ENCODE data around the gene MAP3K14.

MAP3K14 gene

DNA sequence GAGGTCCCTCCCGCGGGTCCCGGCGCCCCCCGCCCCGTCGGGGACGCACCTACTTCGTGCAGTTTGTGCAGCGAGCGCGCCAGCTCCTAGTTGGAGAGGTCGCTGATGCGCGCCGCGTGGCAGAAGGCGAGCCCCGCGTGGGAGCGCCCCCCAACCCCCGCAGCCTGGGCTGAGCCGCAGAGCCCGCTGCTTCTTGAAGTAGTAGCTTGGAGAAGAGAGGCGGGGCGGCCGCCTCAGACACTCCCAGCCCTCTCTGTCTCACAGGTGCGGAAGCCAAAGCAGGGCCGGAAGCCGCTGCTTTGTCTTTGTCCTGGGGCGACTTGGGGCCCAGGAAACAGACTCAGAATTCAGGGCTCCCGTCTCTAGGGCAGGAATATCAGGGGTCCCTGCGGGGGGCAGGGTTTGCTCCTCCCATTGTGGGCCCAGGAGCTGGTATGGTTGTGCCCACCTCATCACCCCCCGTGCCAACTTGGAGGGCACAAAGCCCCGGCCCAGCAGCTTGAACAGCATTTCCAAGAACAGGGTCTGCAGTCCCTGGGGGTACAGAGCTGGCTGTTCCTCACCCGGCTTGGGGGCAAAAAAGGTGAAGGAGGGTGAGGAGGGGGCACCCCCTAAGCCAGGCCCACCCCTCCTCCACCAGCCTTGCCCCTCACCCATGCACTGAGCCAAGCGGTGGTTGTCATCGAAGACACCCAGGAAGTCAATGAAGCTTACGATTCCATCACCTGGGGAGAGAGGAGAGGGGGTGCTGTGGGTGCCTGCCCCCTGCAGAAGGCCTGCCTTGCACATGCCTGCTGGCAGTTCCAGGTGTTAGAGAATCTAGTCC, 68.5 kb downstream of the MAP3K14 start:
- in situ Hi-C loops (cut with HindIII; ENCODE audit: low pct_ligation_motif_present, low pct_unique_long_range_greater_than_20kb, low sequenced_read_pairs): no loop called here
- peak; percentile 57 for DNase-seq

GRCh38 chr17:45247429-45248131, 69.2 kb downstream of the MAP3K14 start:
- in situ Hi-C loops (cut with HindIII; ENCODE audit: low pct_ligation_motif_present, low pct_unique_long_range_greater_than_20kb, low sequenced_read_pairs): no loop called here
- DNase-seq: peak; percentile 96

GRCh38 chr17:45246861-45247428, 69.9 kb downstream of the MAP3K14 start:
- in situ Hi-C loops (cut with HindIII; ENCODE audit: low pct_ligation_motif_present, low pct_unique_long_range_greater_than_20kb, low sequenced_read_pairs): no loop called here
- DNase-seq: peak; percentile 52

- DNase-seq: no peak
- in situ Hi-C loops (cut with HindIII; ENCODE audit: low pct_ligation_motif_present, low pct_unique_long_range_greater_than_20kb, low sequenced_read_pairs): no loop called here
Measured at GRCh38 chr17:45246338-45246737, 70.5 kb downstream of the MAP3K14 start.

DNA sequence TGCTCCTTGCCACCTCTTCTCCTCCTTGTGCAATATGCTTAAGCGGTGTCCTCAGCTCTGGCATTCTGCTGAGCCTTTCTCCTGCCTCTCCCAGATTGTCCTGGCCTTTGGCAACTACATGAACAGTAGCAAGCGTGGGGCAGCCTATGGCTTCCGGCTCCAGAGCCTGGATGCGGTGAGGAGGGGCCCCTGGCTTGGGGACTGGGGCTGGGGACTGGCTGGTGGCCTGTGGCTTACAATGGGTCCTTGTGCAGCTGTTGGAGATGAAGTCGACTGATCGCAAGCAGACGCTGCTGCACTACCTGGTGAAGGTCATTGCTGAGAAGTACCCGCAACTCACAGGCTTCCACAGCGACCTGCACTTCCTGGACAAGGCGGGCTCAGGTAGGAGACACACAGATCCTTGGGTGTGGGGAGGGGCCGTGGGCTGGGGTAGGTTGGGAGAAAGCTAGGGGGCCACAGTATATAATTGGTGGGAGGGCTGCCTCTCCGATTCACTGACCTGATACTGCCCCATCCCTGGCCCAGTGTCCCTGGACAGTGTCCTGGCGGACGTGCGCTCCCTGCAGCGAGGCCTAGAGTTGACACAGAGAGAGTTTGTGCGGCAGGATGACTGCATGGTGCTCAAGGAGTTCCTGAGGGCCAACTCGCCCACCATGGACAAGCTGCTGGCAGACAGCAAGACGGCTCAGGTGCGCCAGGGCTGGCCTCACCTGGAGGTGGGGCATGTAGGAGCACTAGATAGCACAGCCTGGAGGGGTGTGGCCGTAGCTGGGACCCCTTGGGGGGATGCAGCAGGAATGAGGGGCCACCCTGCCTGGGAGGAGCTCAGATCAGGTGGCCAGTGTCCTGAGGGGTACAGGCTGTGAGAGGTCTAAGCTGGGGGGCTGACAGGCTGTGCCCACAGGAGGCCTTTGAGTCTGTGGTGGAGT, 71.8 kb downstream of the MAP3K14 start:
- no peak for DNase-seq
- in situ Hi-C loops (cut with HindIII; ENCODE audit: low pct_ligation_motif_present, low pct_unique_long_range_greater_than_20kb, low sequenced_read_pairs): no loop called here

DNA sequence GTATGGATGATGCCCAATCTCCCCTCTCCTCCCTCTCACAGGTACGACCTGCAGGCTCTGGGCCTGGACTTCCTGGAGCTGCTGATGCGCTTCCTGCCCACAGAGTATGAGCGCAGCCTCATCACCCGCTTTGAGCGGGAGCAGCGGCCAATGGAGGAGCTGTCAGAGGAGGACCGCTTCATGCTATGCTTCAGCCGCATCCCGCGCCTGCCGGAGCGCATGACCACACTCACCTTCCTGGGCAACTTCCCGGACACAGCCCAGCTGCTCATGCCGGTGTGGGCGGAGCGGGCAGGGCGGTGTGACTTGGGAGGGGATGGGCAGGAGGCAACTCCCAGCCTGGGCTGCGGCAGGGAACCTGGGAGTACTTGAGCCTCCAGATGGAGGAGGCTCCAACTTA, 73.1 kb downstream of the MAP3K14 start:
- in situ Hi-C loops (cut with HindIII; ENCODE audit: low pct_ligation_motif_present, low pct_unique_long_range_greater_than_20kb, low sequenced_read_pairs): no loop called here

DNA sequence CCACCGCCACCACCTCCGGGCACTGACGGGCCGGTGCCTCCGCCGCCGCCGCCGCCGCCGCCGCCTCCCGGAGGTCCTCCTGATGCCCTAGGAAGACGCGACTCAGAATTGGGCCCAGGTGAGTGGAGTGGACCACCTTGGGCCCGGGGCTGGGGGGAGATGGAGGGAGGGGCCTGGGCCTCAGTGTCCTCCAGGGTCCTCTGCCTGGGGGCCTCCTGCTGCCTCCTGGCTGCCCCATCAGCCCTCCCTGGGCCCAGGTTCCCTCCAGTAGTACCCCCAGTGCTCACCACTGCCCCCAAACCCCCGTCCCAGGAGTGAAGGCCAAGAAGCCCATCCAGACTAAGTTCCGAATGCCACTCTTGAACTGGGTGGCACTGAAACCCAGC, 74.8 kb downstream of the MAP3K14 start:
- in situ Hi-C loops (cut with HindIII; ENCODE audit: low pct_ligation_motif_present, low pct_unique_long_range_greater_than_20kb, low sequenced_read_pairs): no loop called here
- DNase-seq: no peak

More for the DNA sequence above, 73.1 kb downstream of the MAP3K14 start:
- DNase-seq: no peak

DNA sequence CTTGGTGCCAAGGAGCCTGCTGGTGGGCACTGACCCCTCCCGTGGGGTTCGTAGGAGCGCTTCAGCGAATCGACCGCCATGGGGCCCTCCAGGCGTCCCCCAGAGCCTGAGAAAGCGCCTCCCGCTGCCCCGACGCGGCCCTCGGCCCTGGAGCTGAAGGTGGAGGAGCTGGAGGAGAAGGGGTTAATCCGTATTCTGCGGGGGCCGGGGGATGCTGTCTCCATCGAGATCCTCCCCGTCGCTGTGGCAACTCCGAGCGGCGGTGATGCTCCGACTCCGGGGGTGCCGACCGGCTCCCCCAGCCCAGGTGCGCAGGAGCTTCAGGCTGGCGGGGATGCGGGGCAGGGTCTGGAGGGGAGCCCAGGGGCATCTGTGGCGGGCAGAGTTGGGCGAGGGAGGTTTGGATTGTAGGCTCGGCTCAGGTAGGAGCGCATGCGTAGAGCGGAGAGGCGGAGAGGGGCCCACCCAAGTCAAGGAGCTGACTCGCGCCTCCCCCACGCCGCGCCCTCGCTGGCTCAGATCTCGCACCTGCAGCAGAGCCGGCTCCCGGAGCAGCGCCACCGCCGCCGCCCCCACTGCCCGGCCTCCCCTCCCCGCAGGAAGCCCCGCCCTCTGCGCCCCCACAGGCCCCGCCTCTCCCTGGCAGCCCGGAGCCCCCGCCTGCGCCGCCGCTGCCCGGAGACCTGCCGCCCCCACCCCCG, 75.3 kb downstream of the MAP3K14 start:
- in situ Hi-C loops (cut with HindIII; ENCODE audit: low pct_ligation_motif_present, low pct_unique_long_range_greater_than_20kb, low sequenced_read_pairs): no loop called here
- DNase-seq: no peak

DNA sequence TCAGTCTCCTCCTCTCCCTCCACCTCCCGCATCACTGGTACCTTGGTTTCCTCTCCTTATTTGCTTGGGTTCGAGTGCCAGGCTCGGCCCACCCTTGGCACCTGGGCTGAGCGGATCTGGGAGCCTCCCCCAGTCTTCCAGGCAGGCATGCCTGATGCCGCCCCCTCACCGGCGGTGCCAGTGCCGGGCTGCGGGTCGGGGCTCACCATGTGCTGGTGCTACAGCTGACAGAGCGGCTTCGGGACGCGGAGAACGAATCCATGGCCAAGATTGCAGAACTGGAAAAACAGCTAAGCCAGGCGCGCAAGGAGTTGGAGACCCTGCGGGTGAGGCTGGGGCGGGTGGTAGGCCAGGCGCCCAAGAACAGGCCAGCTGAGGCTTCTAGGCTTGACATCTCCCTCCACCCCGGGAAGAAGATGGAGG, 75.9 kb downstream of the MAP3K14 start:
- no peak for DNase-seq
- in situ Hi-C loops (cut with HindIII; ENCODE audit: low pct_ligation_motif_present, low pct_unique_long_range_greater_than_20kb, low sequenced_read_pairs): no loop called here

DNA sequence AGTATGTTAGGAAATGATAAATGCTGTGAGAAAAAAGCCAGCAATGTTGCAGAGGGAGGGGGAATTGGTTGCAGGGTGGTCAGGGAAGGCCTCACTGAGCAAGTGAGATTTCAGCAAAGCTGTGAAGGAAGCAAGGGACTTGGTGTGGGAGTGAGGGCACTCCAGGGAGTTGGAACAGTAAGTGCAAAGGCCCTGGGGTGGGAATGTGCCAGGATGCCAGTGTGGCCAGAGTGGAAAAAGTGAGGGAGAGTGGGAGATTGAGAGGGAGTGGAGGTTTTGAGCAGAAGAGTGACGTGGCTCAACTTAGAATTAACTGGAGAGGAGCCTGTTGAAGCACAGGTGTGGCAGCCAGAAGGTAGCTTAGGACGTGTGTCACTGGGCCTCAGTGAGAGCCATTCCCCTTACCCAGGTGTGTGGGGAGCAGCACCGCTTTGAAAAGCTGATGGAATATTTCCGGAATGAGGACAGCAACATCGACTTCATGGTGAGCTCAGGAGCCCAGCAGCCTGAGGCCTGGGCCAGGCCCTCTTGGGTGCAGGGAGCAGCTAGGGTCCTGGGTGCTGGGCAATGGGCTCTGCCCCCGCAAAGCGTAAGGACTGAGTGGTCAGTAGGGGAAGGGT, 78.6 kb downstream of the MAP3K14 start:
- no peak for DNase-seq
- in situ Hi-C loops (cut with HindIII; ENCODE audit: low pct_ligation_motif_present, low pct_unique_long_range_greater_than_20kb, low sequenced_read_pairs): no loop called here

GRCh38 chr17:45237686-45238085, 79.1 kb downstream of the MAP3K14 start:
- in situ Hi-C loops (cut with HindIII; ENCODE audit: low pct_ligation_motif_present, low pct_unique_long_range_greater_than_20kb, low sequenced_read_pairs): no loop called here
- DNase-seq: no peak

DNA sequence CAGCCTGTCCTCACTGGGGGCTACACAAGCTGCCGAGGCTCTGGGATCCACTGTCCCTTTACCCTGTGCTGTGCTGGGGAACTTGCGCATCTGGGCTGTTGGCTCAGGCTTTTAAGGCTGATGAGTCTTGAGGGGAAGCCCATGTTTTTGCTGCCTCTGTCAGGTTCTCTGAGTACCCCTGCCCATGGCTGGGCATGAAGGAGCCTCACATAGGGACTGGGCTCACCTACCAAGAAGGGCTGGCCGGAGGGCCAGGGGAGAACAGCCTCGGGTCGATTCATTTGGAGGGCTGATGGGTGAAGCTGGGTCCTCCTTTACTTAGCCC, 80.6 kb downstream of the MAP3K14 start:
- in situ Hi-C loops (cut with HindIII; ENCODE audit: low pct_ligation_motif_present, low pct_unique_long_range_greater_than_20kb, low sequenced_read_pairs): no loop called here
- no peak for DNase-seq

DNA sequence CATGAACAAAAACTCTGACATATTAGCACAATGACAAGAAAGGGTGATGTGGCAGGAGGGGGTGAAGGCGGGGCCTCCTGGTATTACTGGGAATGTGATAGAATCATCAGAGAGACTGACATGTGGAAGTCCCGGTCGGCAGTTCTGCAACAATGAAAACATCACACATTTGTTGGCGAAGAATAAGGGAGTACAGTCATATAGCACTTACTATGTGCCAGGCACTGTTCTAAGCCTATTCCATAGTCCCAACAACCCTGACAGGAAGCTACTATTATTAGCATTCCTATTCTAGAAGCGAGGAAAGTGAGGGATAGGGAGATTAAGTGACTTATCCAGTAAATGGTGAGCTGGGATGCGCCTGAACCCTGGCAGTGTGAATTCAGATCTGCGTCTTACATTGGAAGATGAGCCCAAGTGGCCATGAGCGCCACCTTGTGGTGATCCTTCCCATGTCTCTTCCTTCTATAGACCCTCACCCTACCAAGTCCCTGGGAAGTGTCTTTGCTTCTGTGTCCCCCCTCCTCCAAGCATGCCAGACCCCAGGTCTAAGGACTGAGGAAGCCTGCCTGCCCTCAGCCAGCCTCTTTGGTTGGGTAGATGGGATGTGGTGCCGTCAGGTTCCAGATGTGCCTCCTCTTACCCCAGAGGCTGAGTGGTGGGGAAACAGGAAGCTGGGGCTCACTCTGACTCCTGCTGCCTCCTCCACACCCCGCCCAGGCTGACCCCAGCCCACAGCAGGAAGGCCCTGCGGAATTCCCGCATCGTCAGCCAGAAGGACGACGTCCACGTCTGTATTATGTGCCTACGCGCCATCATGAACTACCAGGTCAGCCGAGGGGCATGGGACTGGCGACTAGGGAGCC, 81.2 kb downstream of the MAP3K14 start:
- in situ Hi-C loops (cut with HindIII; ENCODE audit: low pct_ligation_motif_present, low pct_unique_long_range_greater_than_20kb, low sequenced_read_pairs): no loop called here
- peak; percentile 77 for DNase-seq

DNA sequence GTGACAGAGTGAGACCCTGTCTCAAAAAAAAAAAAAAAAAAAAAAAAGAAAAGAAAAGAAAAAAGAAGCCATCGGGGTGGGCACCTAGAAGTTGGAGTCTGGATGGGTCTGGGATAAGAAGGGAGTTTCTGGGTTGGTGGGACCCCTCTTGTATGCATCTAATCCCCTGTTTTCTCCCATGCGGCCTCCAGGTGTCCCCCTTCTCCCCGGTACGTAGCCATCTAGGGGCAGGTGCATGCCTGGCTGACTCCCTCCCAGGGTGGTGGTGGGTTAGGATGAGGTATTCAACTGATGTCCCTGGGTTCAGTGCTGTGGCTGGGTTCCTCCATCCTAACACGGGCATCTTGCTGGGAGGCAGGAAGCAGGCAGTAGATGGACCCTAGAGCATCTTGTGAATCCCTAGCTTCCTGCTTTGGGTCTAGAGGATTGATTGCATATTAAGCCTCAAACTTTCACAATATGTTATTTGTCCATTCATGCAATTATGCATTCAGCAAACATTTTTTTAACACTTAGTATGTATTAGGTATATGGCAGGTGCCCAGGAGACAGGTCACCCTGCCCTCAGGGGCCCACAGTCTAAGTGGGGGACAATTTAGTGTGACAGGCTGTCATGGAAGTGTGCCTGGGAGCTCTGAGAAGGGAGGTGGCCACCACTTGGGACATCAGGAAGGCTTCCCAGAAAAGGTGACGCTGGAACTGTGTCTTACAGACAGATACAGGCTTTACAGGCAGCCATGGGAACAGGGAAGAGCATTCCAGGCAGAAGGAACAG, 82.0 kb downstream of the MAP3K14 start:
- DNase-seq: peak; percentile 44

DNA sequence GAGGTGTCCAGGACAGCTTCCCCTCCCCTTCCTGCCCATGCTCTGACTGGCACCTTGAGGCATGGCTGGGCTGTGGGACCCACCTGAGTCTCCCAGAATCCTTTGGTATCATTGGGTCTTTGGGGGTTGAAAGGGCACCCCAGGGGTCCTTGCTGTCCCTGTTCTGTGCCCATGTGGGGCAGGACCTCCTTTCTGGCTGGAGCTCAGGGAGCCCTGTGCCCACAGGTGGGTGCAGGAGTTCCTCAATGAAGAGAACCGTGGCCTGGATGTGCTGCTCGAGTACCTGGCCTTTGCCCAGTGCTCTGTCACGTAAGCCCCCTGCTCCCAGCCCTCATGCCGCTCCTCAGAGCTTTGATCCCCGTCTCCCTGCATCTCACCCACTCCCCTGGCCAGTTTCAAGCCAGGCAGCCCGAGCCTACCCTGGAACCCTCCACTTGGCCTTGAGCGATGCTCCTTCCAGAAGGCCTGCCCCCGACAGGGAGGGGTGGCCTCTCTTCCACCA, 83.3 kb downstream of the MAP3K14 start:
- DNase-seq: no peak
- in situ Hi-C loops (cut with HindIII; ENCODE audit: low pct_ligation_motif_present, low pct_unique_long_range_greater_than_20kb, low sequenced_read_pairs): no loop called here

More for the DNA sequence above, 82.0 kb downstream of the MAP3K14 start:
- in situ Hi-C loops (cut with HindIII; ENCODE audit: low pct_ligation_motif_present, low pct_unique_long_range_greater_than_20kb, low sequenced_read_pairs): no loop called here
